ENCODE measurements around the gene MORN3.
"Not testable (repeated sequence)": the region's sequence is repeated elsewhere in the genome, so short reads cannot be mapped to it uniquely, and the experiment has no call there.

The MORN3 gene

DNA sequence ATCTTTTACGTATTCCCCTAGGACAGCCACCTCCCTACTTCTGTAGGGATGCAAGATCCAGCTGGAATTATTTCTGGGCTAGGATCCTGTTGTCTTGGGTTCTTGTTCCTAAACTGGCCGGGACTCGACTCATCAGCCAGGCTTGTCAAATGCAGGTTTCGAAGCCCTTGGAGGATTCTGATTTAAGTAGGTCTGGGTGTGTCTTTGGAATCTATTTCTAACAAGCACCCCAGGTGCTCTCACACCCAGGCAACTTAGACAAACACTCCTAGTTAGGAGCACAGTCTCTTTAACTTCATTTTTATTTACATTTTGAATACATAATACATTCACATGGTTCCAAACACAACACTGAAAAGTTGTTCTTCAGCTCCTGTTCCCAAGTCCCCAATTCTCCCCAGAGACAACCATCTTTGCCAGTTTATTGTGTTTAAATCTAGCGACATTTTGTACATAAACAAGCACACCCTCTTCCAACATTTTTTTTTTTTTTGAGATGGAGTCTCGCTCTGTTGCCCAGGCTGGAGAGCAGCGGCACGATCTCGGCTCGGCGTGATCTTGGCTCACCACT is 20.9 kb downstream of the MORN3 start:
- DNase-seq: no peak

DNA sequence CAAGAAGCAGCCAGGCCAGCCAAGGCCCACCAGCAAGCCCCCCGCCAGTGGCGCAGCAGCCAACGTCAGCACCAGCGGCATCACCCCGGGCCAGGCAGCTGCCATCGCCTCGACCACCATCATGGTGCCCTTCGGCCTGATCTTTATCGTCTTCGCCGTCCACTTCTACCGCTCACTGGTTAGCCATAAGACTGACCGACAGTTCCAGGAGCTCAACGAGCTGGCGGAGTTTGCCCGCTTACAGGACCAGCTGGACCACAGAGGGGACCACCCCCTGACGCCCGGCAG is 28.2 kb downstream of the MORN3 start:
- no peak for DNase-seq

DNA sequence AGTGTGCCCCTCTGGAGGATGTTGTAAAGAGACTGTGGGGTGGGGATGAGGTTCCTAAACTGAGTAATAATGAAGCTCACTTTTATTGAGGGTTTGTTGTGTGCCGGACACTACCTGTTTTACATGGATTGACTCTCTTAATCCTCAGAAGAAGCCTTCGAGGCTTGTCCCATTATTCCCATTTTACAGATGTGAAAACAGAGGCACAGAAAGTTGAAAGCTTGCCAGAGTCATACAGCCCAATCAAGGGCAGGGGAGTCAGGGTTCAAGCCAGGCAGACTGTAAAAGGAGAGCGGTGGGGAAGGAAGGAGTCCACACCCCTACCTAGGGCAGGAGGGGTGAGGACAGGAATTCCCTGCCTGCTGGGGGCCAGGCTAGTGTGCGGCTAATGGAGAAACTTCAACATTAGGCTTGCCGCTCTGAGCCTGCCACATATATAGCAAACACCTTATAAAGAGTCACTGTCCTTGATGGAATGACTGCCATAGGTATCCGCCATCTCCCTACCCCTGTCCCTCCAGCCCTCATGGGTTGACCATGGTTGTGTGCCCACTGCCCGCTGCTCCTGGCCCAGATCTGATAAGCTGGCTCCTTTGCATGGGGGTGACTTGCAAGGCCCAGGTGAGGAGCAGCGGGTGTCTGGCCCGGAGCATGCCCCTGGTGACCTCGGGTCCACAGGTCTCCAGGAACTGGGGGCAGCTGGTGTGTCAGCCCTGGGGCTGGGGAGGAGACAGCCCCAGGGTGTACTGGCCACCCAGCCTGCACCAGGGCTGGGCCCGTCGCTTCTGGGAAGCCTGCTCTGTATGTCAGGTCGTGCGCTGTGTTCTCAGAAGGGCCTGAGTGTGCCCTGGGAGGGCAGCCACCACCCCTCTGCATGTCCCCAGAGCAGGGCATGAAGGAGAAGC is 30.9 kb downstream of the MORN3 start:
- no peak for DNase-seq

DNA sequence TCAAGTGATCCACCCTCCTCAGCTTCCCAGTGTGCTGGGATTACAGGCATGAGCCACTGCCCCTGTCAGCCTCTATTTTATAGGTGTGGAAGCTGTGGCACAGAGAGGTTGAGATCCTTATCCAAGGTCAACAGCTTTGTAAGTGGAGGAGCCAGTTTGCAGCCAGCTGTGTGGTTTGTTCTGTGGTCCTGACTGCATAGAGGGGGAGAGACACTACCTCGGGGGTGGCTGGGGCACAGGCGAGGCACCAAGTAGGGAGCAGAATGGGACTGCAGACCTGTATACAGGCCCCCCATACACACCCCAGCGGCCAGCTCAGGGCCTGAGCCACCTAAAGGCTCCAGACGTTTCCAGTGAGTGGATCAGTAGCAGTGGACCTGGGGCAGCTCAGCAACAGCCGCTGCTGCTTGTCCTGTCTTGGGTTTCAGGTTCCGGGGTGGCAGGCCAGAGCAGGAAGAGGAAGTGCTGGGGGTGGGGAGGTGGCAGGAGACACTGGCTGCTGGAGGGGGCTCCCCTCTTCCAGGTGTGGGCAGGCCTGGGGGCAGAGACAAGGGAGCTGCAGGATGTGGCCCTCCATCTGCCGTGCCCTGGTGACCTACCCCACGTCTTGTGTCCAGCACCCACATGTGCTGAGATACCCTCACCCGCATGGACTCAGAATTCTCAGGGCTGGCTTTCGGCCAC is 32.1 kb downstream of the MORN3 start:
- DNase-seq: peak in 5 of 58 donors; percentile 3 to 11 (median 6)

DNA sequence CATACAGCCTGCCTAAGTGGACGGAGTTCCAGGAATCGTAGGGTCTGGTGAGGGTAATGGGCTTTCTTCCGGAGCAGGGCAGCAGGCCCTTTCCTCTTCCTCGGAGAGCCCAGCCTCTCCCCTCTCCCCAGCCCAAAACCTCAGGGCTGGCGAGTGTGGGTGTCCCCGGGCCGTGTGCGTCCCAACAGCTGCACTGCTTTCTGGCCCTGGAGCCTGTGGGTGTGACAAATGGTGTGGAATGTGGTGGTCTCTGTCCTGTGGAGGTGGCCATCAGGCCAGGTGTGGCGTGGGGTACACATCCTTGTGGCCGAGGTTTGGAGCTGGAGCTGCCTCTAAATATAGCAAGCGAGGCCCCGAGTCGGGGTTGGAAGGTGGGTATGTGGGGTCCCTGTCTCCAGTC is 34.6 kb downstream of the MORN3 start:
- DNase-seq: no peak

DNA sequence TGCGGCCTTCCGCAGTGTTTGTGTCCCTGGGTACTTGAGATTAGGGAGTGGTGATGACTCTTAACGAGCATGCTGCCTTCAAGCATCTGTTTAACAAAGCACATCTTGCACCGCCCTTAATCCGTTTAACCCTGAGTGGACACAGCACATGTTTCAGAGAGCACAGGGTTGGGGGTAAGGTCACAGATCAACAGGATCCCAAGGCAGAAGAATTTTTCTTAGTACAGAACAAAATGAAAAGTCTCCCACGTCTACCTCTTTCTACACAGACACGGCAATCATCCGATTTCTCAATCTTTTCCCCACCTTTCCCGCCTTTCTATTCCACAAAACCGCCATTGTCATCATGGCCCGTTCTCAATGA is 35.6 kb downstream of the MORN3 start:
- not testable (repeated sequence) for DNase-seq

DNA sequence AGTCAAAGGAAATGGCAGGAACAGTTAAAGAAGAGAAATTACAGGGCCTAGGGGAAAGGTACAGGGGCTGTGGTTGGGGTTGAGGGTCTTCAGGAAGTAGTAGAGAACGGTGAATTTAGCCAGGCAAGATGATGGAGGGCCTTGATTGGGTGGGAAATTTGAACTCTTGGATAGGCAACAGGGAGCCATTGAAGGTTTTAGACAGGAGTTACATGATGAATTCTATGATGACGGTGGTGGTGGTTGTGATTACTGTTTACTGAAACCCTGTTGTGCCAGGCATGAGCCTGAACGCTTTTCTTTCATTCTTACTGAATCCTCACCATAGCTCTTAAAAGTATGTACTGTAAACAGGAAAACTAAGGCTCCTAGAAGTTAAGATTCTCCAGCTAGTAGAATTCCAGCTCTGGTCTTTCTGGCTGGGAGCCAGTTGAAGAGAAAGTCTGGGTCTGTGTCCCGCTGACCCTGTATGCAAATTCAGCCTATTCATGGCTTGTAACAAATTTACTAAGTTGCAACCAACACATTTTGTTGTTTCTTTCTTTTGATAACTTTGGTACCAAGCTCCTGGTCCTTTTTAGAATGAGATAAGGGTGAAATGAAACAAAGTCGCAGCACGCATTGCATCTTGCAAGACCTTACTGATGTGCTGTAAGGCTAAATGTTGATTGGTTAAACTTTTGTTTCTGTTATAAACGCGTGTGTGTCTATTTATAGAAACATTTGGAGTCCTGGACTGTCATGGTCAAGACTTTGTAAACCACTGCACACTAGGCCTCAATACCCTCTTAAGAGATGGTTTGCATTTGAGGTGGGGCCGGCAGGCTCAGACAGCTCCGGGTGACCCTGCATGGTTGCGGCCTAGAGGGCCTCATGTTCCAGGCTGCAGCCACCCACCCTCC is 37.1 kb downstream of the MORN3 start:
- no peak for DNase-seq

DNA sequence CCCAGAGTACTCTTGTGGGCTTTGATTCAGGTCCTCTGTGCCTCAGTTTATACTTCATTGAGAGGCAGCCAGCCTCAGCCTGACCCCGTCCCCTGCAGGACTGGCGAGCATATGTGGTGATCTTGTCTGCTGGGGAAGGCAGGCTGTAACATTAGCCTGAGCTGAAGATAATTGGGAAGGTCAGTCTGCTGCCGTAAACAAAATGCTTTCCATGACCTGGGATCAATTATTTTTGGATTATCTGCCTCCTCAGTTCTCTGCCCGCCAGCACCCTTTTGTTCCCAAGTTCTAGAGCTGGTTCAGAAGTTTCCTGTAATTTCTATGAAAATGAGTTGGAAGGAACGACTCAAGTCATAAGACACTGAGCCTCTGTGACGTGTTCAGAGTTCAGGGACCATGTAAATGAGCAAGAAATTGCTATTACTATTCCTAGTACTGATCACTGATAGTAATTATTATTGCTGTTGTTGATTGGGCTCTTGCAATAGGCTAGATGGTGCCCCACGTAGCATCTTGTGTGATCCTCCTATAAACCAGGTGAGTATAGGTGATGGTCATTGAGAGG is 38.6 kb downstream of the MORN3 start:
- DNase-seq: no peak

DNA sequence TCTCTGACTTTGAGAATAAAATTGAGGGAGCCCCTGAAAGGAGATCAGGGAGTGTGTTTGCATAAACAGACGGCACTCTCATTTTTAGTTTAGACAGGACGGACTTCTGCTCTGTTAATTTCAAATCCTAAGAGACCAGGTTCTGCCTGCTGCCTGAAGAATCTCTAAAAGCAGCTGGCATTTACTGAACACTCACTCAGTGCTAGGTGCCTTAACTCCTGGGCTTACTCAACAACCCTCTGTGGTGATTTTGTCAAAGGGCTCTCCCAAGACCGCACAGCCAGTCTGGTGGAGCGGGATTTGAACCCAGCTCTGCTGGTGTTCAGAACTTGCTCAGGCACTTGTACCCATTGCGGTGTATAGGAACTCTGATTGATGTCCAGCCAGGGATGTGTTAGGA is 40.9 kb downstream of the MORN3 start:
- DNase-seq: no peak

DNA sequence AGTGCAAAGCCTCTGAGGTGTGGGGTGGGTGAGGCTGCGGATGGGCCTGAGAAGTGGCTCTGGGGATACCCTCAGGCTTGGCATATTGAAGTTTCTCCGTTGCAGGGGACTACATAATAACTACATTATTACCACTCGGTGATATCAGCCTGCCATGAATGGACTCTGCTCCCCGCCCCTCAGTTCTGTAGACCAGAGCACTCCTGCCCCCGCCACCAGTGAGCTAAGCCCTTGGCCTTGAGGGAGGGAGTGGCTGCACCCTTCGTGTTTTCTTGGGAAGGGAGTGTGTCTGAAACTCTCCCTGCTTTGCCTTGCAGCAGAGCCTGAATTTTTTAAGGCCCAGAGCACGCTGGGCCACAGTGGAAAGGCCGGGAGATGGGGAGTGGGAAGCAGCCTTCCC is 41.4 kb downstream of the MORN3 start:
- DNase-seq: no peak

DNA sequence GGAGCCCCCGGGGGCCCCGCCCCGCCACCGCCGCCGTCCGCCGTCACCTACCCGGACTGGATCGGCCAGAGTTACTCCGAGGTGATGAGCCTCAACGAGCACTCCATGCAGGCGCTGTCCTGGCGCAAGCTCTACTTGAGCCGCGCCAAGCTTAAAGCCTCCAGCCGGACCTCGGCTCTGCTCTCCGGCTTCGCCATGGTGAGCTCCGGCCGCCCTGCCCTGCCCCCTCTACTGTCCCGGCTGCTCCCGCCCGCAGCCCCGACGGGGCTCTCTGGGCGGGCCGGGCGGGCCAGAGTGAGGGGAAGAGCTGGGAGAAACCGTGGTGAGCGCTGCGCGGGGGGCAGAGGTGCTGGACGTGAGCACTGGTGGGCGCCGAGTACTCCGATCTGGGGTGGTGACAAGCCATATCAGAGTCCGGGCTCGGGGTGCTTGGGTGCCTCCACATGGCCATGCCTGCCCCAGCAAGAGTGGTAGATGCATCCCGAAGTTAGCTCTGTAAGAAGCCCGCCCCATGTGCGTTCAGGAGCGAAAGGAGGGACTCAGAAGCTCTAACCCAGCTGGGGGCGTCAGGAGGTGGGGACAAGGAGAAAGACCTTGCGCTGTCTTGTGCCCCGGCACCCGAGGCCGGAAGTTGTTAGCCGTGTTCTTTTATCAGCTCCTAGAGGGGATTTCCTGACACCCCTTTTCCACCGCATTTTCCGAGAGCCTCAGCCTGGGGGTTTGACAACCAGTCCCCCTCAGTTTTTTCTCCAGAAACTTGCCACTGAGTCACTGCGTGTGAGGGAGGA is 42.4 kb downstream of the MORN3 start:
- peak in 46 of 58 donors; percentile 2 to 76 (median 46) for DNase-seq

DNA sequence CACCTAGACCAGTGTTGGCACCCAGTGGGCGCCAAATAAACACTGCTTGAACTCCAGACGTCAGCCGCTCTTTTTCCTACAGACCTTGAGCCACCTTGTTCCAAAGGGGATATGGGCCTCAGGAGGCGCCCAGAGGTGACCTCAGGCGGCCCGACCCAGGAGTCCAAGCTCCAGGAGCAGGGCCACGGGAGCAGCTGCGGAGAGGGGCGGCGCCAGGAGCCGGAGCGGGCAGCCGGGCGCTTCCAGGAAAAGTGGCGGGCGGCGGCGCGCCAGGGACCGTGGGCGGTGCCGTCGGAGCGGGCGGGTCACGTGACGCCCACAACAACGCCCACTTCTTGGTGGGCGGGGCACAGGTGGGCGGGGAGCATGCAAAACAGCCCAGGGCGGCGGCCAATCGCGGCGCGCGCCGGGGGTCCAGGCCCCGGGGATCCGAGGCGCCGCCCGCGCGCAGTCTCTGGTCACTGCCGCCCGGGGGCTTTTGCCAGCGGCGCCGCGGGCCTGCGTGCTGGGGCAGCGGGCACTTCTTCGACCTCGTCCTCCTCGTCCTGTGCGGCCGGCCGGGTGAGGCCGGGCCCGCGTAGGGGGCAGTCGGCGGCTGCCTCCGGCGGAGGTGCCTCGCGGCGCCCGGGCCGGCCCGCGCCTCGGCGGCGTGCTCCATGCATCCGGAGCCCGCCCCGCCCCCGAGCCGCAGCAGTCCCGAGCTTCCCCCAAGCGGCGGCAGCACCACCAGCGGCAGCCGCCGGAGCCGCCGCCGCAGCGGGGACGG is 43.2 kb downstream of the MORN3 start, which contains the start of gene ORAI1:
TSS of gene ORAI1 (plus strand) at position 444 of the 766 bp plus-strand sequence.
- DNase-seq: peak; percentile 35 to 97 (median 89)

DNA sequence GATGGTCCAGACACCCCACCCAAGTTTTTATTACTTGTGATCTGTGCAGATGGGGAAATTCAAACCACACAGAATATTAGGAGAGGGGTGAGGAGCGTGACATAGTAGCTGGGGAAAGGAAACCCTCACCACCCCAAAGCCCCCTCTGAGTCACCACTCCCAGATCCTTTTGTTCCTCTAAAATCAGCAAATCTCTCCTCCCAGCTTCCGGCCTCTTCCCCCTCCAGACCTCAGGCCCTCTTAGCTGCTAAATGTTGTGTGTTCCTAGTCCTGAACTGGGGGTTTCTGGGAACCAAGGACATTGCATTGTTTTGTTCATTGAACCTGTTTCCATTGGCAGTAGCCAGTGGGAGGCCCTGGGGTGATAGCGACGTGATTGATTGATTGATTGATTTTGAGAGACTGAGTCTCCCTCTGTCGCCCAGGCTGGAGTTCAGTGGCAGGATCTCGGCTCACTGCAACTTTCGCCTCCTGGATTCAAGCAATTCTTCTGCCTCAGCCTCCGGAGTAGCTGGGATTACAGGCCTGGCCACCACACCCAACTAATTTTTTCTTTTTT is 49.0 kb downstream of the MORN3 start:
- no peak for DNase-seq

DNA sequence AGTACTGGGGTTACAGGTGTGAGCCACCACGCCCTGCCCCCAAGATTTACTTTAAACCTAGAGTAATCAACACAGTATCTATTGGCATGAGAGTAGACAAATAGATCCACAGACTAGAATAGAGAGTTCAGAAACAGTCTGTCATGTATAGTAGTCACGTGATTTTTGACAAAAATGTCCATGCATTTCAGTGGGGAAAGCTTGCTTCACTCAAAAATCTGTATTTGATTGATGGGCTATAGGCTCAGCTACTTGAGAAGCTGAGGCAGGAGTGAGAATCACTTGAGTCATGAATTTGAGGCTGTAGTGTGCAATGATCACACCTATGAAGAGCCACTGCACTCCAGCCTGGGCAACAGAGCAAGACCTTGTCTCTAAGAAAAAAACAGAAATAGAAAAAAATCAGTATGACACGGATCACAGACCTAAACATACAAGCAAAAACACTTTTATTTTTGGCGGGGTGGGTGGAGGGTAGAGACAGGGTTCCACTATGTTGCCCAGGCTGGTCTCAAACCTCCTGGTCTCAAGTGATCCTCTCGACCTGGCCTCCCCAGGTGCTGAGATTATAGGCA is 50.7 kb downstream of the MORN3 start:
- no peak for DNase-seq

DNA sequence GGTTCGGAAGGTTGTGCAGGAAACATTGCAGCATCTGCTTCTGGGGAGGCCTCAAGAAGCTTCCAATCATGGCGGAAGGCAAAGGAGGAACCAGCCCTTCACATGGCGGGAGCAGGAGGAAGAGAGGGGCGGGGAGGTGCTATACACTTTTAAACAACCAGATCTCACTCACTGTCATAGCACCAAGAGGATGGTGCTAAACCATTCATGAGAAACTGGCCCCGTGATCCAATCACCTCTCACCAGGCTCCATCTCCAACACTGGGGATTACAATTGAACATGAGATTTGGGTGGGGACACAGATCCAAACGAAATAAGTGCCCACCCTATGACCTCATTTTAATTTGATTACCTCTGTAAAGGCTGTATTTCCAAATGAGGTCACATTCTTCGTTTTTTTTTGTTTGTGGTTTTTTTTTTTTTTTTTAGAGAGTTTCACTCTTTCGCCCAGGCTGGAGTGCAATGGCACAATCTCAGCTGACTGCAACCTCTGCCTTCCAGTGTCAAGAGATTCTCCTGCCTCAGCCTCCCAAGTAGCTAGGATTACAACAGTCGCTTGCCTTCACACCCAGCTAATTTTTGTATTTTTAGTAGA is 54.5 kb downstream of the MORN3 start:
- DNase-seq: no peak

DNA sequence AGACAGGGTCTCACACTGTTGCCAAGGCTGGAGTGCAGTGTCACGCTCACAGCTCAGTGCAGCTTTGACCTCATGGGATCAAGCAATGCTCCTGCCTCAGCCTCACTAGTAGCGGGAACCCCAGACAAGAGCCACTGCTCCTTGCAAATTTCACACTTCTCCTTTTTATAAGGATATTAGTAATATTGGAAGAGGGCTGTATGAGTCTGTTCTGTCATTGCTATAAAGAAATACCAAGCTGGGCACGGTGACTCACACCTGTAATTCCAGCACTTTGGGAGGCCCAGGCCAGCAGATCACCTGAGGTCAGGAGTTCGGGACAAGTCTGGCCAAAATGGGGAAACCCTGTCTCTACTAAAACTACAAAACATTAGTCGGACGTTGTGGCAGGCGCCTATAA is 56.0 kb downstream of the MORN3 start:
- no peak for DNase-seq

DNA sequence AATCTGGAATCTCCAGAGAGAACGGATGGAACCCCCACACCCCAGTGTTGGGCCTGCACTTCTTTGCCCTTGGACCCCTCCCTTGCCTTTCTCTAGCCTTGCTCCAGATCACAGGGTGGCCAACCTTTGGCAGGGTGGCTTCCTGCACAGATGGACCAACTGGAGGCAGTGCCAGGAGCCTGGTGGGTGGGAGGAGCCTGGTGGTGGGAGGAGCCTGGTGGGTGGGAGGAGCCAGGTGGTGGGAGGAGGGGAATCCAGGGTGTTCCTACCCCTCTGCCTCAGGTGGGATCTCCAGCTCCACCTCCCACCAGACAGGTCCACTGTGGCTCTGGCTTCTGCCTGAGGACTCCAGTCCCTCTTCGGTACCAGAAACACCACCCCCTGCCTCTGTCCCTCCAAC is 58.1 kb downstream of the MORN3 start:
- no peak for DNase-seq

All from anterior cingulate cortex (tissue), 58 donors.